Stimulated activated CD4-positive, alpha-beta T cell treated with anti-CD3 and anti-CD28 coated beads, Interleukin-15, amount 100 ng/mL, for 1 hour (primary cell): ENCODE data around the gene NR2C2AP.
"Not testable (repeated sequence)": the region's sequence is repeated elsewhere in the genome, so short reads cannot be mapped to it uniquely, and the experiment has no call there.

Source experiments
- DNase-seq, 2 donors: peaks; one replicate each; pipeline ENCODE4 v3.0.0-alpha.2; 2020; ENCODE audit warnings: low read depth in 1 of 2, low spot score in 1 of 2

Gene NR2C2AP

DNA sequence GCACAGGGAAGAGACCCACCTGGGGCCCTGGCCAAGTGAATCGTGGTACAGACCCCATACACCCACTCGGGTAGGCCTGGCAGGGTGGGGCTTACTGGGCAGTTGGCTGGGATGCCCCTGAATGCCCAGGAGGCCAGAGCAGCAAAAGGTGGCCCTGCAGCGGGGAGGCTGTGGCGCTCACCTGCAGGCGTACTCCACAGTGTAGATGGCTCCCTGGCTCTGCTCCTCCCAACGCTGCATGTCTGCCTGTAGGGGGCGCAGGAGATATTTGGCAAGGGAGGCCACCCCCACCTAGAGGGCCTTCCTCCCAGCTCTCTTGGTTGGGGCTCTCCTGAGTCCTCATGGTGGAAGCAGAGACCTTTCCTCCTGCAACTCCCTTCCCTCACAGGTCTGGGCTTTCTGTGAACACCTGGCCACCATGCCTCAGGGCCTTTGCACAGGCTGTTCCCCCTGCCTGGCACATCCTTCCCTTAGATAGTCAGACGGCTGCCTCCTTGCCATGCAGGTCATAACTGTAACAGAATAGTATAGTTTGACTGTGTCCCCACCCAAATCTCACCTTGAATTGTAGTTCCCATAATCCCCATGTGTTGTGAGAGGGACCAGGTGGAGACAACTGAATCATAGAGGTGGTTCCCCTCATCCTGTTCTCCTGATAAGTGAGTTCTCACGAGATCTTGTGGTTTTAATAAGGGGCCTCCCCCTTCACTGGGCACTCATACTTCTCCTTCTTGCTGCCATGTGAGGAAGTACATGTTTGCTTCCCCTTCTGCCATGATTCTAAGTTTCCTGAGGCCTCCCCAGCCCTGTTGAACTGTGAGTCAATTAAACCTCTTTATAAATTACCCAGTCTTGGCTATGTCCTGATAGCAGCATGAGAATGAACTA is 17.1 kb downstream of the NR2C2AP start:
- DNase-seq, result peak; percentile 32 to 33

DNA sequence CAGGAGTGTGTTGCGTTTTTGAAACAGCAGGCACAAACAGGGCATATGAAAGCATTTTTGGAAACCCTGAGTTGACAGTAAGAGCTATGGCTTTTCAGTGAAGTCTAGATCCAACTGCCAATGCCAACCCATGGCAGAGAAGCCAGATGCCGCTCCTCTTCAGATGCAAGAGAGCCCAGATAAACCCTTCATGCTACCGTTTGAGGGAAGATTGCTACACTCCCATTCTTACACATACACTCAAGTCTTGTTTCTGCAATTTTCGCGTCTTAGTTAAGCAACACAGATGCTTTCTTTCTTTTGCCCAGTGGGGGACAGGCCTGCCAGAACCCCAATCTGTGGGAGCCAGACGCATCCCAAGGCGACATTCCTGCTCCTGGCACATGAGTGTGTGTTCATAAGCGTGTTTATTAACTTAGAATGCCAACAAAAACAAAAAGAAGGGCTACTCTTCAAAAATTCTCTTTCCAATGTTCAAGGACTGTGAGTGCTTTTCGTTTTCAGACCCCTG is 21.7 kb downstream of the NR2C2AP start:
- DNase-seq, result no peak

DNA sequence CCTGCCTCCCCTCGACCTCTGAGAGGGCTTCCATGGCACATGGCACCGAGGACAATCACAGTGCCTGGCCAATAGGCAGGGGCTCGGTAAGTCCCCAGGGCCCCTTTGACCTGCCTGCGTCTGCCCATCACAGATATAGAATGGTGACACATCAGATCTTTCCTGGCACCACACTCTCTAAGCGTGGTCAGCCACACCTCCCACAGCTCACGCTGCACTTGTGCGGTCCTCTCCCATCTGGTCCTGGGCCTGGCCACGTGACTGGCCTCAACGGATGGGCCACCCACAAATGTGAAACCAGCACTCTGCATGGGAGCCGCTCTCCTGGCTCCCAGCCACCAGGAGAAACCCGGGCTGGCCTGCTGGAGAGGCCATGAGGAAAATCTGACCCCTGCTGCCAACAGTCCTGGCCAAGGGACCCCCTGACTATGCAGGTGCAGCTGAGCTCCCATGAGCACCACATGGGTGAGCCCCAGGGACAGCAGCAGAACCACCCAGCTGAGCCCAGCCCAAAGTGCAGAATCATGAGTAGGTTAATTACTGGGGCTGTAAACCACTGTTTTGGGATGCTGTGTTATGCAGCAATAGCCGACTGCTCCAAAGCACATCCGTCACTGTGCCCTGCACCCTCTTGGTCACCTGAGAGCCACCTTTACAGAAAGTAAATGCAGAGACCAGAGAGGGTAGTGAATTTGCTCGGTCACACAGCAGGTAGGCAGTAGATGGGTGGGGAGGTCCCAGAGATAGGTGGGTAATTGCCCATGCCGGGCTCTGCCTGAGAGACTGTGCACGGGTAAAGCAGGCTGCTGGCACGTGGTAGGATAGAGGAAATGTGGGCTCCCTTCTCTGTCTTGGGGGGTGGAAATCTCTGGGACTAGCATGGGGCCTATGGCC is 23.4 kb downstream of the NR2C2AP start:
- DNase-seq, result no peak

DNA sequence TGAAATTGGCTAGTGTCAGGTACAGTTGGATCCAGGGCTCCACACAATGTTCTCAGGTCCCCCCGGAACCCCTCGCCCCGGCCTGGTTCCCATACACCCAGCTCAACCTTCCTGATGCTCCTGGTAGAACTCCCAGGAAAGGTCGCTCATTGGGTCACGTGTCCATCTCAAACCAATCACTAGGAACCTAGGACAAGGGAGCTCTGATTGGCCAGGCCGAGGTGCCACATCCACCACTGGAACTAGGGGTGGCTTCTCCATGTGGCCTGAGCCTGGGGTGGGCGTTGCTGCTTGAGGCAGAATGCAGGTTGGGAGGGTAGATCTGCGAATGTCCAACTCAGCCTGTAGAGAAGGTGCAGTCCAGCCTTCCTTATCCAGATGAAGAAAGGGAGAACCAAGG is 26.3 kb downstream of the NR2C2AP start:
- DNase-seq, result no peak

DNA sequence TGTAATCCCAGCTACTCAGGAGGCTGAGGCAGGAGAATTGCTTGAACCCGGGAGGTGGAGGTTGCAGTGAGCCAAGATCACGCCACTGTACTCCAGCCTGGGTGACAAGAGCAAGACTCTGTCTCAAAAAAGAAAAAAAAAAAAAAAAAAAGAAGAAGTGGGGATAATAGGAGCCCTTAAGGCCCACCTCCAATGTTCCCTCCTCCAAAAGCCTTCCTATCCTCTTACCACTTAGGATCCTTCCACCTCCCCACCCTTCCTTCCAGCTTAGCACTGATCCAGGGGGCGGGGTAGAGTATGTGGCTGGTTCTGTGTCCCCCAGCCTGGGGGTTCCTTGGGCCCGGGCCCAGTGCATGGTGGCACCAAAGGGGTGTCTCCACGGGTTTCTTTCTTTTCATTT is 30.0 kb downstream of the NR2C2AP start:
- not testable (repeated sequence) for DNase-seq

DNA sequence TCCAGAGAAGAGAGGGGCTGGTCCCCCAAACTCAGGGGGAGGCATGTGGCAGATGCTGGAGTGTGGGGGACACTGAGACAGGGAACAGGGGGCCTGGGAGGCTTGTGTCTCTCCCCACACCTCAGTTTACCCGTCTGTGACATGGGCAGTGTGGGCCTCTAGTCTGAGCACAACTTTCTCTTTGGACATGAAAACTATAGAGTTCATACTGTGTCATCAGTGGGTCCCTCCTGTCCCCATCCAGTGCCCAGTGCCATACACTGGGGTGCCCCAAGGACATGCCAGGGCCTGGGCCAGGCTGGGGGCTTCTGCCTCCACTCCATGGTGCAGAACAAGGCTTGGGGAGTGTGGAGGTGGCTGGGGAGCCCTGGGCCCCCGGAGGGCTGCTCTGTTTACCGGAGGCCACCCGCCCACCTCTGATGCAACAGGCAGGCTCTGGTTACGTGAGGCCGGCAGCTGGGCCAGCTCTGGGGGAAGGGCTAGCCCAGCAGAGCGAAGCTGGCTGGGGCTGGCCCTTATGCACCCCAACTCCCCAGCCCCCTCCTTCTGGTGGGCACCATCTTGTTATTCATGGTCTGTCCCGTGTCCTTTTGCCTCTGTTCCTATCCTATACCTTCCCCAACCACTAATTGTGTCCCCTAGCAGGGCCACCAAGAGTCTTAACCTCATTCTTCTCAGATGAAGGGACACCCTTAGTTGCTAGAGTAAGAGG is 31.2 kb downstream of the NR2C2AP start:
- DNase-seq, result no peak

DNA sequence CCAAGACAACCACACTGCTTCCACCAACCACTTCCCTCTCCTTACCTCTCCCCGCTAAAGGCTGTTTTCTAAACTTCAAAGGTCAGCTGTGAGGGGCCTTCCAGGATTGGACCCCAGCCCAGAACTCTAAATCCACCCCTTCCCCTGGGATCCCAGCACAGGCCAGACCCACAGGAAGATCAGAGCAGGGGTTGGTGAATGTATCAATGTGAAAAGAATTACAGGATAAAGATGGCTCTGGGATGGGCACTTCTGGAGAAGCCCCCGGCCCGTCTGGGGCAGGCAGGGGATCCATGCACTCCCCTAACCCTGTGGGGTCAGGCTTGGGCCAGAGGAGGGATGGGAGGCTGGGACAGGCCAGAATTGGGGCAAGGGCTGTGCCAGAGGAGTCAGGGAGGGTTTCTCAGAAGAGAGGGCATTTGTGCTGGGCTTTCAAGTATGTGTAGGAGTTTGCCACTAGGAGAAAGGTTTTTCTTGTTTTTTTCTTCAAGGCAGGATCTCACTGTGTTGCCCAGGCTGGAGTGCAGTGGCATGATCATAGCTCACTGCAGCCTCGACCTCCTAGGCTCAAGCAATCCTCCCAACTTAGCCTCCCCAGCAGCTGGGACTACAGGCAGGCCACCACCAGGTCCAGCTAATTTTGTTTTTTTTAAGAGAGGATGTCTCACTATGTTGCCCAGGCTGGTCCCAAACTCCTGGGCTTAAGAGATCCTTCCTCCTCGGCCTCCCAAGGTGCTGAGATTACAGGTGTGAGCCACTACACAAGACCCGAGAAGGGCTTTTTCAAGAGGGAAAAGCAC is 32.1 kb downstream of the NR2C2AP start:
- no peak for DNase-seq

DNA sequence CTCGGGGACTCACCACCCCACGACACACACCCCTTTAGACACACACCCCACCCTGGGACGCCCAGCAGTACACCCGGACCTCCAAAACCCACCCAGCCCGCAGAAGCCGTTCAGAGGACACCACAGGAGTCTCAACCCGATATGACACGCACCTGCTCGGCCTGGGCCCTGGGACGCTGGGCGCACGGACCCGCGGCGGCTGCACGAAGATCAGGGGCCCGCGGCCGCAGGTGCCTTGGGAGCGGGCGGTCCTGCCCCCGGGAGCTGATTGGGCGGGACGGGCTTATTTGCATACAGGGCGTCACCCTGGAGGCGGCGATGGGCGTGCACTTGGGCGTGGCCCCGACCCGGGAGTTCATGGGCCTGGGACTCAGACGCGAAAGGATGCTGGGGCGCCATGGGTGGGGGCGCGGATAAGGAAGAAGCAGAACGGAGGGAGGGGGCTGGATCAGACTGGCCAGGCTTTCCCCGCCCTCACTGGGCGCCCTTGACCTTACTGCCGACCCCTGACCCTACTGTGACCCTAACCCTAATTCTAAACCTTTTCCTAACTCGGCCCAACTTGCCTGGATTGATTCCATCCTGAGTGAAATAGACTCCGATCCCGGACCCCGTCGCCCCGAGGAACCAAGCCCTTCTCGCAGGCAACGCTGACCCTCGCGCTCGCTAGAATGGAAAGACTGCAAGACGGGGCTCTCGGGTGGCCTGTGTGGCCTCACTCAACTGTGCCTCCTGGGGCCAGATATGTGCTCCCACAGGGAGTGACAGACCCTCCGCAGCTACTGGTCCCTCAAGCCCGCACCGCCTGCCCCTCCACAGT is 33.0 kb downstream of the NR2C2AP start, which contains the start of gene MEF2B:
Gene MEF2B (minus strand): TSS at position 211 of the 820 bp plus-strand sequence. CDS start 19,528 bp downstream, outside the sequence.
- DNase-seq, result peak; percentile 55 to 71

DNA sequence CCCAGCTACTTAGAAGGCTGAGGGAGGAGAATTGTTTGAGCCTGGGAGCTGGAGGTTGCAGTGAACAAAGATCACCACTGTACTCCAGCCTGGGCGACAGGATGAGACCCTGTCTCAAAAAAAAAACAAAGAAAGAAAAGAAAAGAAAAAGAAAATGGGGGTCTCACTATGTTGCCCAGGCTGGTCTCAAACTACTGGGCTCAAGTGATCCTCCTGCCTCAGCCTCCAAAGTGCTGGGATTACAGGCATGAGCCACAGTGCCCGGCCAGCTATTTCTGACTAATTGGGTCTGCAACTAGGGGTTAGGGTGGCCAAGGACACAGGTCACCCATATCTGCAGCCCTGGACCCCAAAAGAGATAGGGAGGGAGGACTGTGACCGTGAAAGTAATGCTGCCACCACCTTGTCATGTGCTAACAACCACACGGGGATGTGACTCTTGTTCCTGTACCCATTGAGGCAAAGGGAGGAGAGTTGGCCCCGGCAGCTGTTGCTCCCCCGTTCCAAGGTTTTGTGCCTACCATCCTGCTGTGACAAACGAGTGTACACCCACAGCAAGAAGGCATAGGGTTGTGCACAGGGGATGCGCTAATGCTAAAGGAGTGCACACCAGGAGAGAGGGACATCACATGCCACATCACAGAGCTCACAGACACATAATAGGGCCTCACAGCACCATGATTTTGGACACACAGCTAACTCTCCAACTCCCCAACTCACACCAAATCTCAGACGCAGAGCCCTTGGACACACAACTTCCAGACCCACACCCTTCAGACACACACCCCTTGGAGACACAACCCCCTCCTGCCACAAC is 33.8 kb downstream of the NR2C2AP start:
- DNase-seq, result no peak

DNA sequence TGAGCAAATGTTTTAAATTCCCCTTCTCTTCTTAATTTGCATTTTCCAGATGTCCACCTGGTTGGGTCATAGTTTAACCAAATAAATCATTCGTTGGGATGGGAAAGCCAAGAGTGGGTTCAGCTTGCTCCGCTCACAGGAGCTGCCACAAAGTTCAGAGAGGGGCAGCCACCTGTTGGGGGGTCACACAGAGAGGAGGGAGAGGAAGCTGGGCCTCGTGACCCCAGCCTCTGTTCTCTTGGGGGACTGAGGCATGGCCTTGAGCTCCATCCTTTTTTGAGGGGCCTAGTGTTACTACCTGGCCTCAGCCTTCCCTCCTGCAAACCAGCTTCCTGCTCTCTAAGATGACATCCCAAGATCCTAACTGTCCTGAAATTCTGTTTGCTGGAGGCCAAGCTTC is 35.6 kb downstream of the NR2C2AP start:
- no peak for DNase-seq

DNA sequence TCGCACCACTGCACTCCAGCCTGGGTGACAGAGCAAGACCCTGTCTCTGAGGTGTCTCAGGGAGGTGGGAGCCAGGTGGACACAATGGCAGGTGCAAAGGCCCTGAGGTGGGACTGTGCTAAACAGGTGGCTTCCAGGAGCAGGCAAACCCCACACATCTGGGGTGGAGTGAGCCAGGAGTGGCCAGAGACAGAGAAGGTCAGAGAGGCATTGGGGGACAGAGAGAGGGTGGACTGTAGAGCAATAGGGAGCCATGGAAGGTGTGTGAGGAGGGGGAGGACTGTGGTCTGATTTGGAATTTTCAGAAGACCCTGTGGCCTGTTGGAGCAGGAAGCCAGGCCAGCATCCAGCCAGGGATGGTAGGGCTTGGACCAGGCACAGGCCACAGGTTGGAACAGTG is 37.8 kb downstream of the NR2C2AP start:
- no peak for DNase-seq

DNA sequence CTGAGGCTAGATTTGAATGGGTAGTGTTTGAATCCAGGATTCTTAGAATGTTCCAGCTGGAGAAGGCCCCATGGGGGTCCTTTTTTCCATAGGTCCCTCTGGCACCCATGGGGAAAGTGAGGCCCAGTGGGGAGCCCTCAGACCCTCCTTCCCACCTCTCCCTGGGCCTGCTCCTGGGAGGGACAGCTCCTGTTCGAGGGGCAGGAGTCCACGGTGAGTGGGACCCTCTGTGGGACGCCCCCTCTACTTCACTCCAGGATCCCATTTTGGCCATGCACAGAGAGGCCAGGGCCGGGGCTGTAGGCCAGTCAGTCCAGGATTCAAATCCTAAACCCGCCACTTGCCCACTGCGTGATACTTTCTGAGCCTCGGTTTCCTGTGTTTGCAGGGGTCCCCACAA is 40.7 kb downstream of the NR2C2AP start:
- DNase-seq, result no peak

DNA sequence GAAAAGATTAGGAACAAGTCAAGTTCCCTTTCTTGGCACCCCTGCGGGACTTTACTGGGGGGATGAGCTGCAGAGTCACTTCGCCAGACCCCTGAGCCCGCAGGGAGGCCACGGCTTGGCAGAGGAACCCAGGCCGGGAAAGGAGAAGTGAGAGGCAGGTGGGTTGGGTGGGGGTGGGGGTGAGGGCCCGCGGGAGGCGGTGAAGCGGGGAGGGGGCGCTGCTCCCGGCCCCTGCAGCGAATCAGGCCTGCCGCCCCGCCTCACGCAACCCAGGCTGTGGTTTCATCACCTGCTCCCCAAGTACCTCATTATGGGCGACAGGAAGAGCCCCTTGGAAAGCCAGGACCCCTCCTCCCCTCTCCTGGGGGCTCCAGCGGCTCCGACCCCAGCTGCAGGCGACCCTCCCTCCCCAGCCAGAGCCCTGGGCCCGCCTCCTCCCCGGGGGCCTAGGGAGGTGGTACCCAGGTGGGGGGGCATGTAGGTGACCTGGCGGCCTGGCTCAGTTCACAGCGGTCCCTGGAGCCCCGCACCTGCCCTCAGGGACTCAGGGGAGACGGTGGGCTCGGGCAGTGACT is 42.7 kb downstream of the NR2C2AP start:
- no peak for DNase-seq

DNA sequence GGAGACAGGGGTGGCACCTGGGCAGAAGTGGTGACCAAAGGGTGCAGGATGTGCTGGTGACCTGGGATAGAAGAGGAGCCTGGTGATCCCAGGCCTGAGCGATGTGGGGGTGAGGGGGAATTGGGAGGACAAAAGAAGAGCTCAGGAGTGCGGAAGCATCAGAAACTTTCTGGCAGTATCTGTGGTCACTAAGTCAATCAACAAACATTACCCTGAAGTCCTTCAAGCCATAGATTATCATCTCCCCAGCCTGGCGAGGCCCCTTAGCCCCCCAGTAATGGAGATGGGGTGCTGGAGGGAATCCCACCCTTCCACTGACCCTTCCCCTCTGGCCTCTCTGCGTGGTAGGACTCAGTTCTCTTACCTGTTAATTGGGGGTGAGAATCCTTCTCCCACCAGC is 43.7 kb downstream of the NR2C2AP start:
- no peak for DNase-seq

DNA sequence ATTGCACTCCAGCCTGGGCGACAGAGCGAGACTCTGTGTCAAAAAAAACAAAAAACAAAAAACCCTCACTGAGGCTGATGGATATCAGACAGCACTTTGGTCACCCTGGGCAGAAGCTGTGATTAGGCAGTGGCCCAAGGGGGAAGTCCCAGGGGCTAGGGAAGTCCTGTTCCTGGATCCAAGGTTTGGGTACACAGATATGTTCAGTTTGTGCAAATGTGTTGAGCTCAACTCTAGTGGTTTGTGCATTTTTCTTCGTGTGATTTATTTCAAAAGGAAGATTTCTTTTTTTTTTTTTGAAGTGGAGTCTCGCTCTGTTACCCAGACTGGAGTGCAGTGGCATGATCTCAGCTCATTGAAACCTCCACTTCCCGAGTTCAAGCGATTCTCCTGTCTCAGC is 45.4 kb downstream of the NR2C2AP start:
- DNase-seq, result no peak

DNA sequence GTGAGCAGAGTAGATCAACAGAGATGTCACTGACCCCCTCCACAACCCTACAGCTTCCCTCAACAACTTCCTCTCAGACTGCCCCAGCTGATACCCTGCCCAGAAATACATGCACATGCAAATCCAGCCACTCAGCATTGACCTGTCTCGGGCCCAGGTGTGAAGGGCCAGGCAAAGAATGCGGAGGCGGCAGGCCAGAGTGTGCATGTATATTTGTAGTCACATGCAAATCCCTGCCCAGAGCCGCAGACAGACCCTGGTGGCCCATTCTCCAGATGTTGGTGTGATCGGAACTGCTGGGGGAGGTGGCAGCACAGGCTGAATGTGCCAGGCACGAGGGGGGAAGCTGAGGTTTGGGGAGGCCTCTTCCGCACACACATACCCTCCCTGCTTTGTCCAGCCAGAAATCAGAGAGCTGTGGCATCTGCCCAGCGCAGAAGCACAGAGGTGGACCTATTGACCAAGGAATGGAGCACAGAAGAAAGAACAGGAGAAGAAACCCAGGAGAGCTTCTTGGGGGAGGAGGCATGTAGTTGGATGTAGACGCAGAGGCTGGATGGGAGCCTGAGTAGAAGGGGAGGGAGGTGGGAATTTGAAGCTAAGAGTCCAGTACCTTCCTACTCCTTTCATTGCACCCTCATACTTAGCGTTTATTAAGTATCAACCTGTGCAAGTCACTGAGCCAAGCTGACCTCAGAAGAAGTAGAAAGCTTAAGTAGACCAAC is 47.6 kb downstream of the NR2C2AP start:
- DNase-seq, result no peak

DNA sequence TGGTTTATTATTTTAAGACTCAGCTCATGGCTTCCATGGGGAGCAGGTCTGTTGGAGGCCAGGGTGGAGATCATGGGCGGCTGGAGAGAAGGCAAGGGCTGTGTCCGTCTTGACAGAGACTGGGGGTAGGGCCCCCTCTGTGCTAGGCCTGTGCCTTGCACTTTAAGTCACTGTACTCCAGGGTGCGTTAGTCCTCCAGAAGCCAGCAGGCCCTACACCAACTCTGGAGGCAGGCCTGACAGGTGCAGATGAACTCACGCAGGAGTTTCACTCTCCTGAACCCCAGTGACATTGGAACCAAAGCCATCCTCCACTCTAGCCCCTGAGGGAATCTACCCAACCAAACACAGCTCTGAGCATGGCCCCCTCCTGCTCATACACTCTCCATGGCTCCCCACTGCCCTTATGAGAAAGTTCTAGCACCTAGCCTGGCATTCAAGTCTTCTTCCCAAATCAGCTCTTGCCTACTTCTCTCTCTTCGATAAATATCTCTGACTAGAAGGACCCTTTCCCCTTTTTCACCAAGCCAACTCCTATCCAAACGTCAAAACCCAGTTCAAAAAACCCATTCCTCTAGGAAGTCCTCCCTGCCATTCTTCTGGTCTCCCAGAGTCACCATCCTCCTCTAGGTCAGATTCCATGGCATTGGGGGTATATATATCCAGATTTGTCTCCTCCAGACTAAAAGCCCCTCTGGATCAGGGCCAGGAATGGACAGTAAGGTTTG is 48.3 kb downstream of the NR2C2AP start:
- no peak for DNase-seq
